GM12875 (cell line): ENCODE data around the gene HELZ.

Source experiments
- H3K4me3 ChIP-seq: one replicate; pipeline ENCODE4 v1.5.1; 2011; ENCODE audit warnings: low read depth, low read length, control low read depth
- CTCF ChIP-seq: IDR thresholded peaks from 2 replicates; pipeline ENCODE4 v1.5.1; 2011; ENCODE audit warnings: low read depth, mild to moderate bottlenecking, control low read depth, inconsistent platforms, low read length, moderate library complexity, borderline replicate concordance; ENCODE audit not compliant: insufficient read depth

The HELZ gene

GRCh38 chr17:67137026-67137370 lies 108.0 kb downstream of the HELZ start:
- no peak overlapping the region for H3K4me3 ChIP-seq
- TF ChIP-seq CTCF = no peak

GRCh38 chr17:67136191-67137025 lies 108.6 kb downstream of the HELZ start:
- no peak for TF ChIP-seq CTCF
- no peak overlapping the region for H3K4me3 ChIP-seq

GRCh38 chr17:67133161-67133560 lies 111.8 kb downstream of the HELZ start:
- H3K4me3 ChIP-seq = no peak overlapping the region
- TF ChIP-seq CTCF = no peak

- TF ChIP-seq CTCF = no peak
- H3K4me3 ChIP-seq = no peak overlapping the region
Observed at GRCh38 chr17:67132366-67132765, 112.6 kb downstream of the HELZ start.

GRCh38 chr17:67130768-67131167 lies 114.2 kb downstream of the HELZ start:
- TF ChIP-seq CTCF = no peak
- H3K4me3 ChIP-seq = no peak overlapping the region

- no peak overlapping the region for H3K4me3 ChIP-seq
- no peak for TF ChIP-seq CTCF
Observed at GRCh38 chr17:67129283-67129682, 115.7 kb downstream of the HELZ start.

- no peak for TF ChIP-seq CTCF
Observed at GRCh38 chr17:67128700-67129099, 116.3 kb downstream of the HELZ start.

More at GRCh38 chr17:67128700-67129099, 116.3 kb downstream of the HELZ start:
- H3K4me3 ChIP-seq = no peak overlapping the region
